Peyer's patch (tissue), 4 donors: ENCODE measurements around the gene ZBTB20.

Experiments used
- POLR2A ChIP-seq, 2 donors: fragments of 450-650 bp; IDR thresholded peaks; one replicate each; pipeline ENCODE4 v1.5.1; 2017; ENCODE audit warnings: antibody characterized with exemption in 2 of 2, mild to moderate bottlenecking in 2 of 2, moderate library complexity in 2 of 2
- TF ChIP-seq, protein P1 (sequence below), 6 experiments: fragments of 450-650 bp in 4 of 6; fragments of 200-600 bp in 2 of 6; sonication (generic) in 1 of 6; IDR thresholded peaks; one replicate each; pipeline ENCODE4 v1.5.1; 2017 to 2019; ENCODE audit warnings: antibody characterized with exemption in 6 of 6, mild to moderate bottlenecking in 3 of 6, moderate library complexity in 1 of 6

DNA sequence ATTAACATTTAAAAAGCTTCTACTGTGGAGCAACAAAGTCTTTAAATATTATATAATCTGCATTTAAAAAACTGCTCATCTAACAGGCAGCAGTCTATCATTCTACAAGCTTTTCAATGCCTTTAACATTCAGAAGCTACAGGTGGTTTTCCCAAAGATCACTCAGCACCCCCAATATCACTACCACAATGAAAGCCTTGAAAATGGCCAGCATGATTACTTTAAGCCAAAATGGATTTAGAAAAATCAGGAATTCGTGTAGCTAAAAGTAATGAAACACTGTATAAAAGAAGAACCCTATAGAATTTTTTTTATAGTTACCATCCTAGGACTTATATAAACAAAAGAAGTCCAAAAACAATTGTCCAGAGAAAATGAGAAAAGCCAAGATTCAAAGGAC is 452.8 kb downstream of the ZBTB20 start:
- TF ChIP-seq, protein P1, sequence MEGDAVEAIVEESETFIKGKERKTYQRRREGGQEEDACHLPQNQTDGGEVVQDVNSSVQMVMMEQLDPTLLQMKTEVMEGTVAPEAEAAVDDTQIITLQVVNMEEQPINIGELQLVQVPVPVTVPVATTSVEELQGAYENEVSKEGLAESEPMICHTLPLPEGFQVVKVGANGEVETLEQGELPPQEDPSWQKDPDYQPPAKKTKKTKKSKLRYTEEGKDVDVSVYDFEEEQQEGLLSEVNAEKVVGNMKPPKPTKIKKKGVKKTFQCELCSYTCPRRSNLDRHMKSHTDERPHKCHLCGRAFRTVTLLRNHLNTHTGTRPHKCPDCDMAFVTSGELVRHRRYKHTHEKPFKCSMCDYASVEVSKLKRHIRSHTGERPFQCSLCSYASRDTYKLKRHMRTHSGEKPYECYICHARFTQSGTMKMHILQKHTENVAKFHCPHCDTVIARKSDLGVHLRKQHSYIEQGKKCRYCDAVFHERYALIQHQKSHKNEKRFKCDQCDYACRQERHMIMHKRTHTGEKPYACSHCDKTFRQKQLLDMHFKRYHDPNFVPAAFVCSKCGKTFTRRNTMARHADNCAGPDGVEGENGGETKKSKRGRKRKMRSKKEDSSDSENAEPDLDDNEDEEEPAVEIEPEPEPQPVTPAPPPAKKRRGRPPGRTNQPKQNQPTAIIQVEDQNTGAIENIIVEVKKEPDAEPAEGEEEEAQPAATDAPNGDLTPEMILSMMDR (IDR thresholded peaks at IDR 0.05), result no peak
- no peak for TF ChIP-seq POLR2A (IDR thresholded peaks at IDR 0.05)
